GM21528 (cell line): ENCODE measurements around the gene MTA1.

Experiments
- ATAC-seq: cut with Tn5 transposase; IDR thresholded peaks from one replicate; pipeline ENCODE4 v1.9.1; 2021; ENCODE audit warnings: mild to moderate bottlenecking, moderate library complexity; ENCODE audit not compliant: unreplicated experiment, low FRiP score

Gene MTA1

GRCh38 chr14:105471823-105472485 lies 52.3 kb downstream of the MTA1 start:
- ATAC-seq = no peak

GRCh38 chr14:105472486-105472991 lies 52.9 kb downstream of the MTA1 start:
- ATAC-seq = no peak

GRCh38 chr14:105473033-105473676 lies 53.5 kb downstream of the MTA1 start:
- no peak for ATAC-seq

GRCh38 chr14:105473677-105474482 lies 54.3 kb downstream of the MTA1 start:
- no peak for ATAC-seq

- no peak for ATAC-seq
These were observed 55.0 kb downstream of the MTA1 start, which contains the start of gene CRIP2 for GRCh38 chr14:105474483-105475268. CRIP2 (plus strand) TSS chr14:105474821; CDS start chr14:105474863, 42 bp downstream.

- ATAC-seq = no peak
These were observed 55.9 kb downstream of the MTA1 start for GRCh38 chr14:105475269-105476096.

GRCh38 chr14:105476097-105476830 lies 56.6 kb downstream of the MTA1 start:
- ATAC-seq = no peak

GRCh38 chr14:105476831-105477659 lies 57.4 kb downstream of the MTA1 start:
- ATAC-seq = no peak

- ATAC-seq = no peak
These were observed 58.2 kb downstream of the MTA1 start for GRCh38 chr14:105477660-105478397.

GRCh38 chr14:105478398-105479251 lies 59.0 kb downstream of the MTA1 start:
- ATAC-seq = no peak

GRCh38 chr14:105479431-105480158 lies 60.0 kb downstream of the MTA1 start:
- no peak for ATAC-seq

- no peak for ATAC-seq
These were observed 60.6 kb downstream of the MTA1 start for GRCh38 chr14:105480199-105480746.

- peak; percentile 35 for ATAC-seq
These were observed 61.5 kb downstream of the MTA1 start for GRCh38 chr14:105480807-105481801.

- ATAC-seq = peak; percentile 42
These were observed 62.3 kb downstream of the MTA1 start for GRCh38 chr14:105481886-105482457.
